Measurements from ENCODE around the gene AGAP3. TPM values are rescaled to one million over a fixed set of nuclear protein-coding genes. Genes with fewer than 3 reads are reported as not detected.
A peak's percentile ranks its signal among the peaks of the same experiment; 100 is the strongest.

The AGAP3 gene
- total RNA-seq, 1 experiment from 2014 or later, result 32.6 TPM

GRCh38 chr7:151081170-151082101, 4.8 kb upstream of the AGAP3 start:
- peak; percentile 62 for DNase-seq (ENCODE audit: low read depth)
- in situ Hi-C loops (cut with HindIII; ENCODE audit: low pct_unique_long_range_greater_than_20kb, low sequenced_read_pairs), result no loop called here

DNA sequence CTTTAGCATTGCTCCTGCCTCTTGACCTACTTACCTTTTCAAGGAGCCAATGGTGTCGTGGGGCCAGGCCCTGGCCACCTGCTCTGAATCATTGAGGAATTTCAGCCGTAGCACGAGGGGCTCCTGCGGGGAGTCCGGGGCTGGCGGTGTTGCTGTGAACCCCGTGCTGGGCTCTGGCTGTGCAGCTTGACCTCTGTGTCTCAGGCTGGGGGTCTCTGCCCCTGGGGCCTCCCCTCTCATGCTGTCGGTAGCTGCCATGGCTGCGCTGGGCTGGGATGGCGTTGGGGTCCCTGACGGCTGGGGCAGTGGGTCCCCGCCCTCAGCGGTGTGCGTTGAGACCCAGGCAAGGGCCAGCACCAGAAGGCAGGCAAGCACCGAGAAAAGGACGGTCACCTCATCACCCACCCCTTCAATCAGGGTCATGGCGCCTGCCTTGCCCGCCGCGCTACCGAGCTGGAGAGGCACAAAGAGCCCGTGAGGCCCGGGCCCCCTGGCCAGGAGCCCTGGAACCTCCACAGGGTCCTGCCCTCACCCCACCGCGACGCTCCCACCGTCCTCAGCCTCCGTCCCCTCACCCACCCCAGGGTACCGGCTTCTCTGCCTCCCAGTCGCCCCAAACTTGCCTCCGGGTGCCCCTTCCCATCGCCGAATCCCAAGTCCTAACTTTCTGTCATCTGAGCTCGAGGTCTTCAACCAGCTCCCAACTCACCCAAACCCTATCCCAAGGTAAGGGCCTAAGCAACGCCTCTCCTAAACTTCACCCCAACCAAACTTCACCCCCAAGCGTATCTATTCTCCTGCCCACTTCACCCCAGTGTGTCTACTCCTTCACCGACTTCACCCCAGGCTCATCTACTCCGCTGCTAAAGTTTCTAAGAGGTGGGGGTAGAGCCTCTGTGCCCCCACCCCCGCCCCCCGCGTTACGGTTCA, 3.9 kb upstream of the AGAP3 start:
- in situ Hi-C loops (cut with HindIII; ENCODE audit: low pct_unique_long_range_greater_than_20kb, low sequenced_read_pairs), result no loop called here
- no peak for DNase-seq (ENCODE audit: low read depth)

DNA sequence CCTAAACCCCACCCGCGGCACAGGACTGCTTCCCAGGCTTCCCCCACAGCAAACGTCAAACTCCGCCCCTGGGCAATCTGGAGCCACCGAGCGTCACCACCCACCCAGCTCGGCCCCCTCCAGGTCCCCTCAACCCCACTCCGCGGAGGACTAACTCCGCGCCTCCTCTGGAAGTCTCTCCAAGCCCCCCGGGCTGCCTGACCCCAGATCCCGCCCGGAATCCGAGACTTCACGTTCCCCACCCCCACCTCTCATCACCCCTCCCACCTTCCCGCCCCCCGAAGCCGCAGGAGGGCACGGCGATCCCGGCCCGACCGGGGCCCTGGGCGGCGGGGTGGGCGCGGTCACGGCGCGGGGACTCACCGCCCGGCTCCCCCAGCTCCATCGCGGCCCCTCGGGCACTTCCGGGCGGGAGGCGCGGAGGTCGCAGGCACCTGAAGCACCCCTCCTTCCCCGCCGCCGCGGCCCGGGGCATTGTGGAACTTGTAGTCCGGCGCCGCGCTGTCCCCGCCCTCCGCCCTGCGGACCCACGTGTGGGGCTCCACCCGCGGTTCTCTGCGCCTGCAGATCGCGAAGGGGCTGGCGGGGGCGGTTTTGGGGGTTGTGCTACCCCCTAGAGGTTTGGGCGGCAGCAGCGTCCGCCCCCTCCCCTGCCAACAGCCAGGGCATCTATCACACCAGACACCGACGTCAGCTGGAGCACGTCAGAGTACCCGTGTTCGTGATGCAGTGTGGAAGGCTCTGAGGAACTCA, 3.0 kb upstream of the AGAP3 start, which contains the start of gene TMUB1:
TMUB1 (minus strand) TSS at position 423 of the 753 bp plus-strand sequence. CDS start 930 bp downstream, outside the sequence.
- in situ Hi-C loops (cut with HindIII; ENCODE audit: low pct_unique_long_range_greater_than_20kb, low sequenced_read_pairs), result no loop called here

DNA sequence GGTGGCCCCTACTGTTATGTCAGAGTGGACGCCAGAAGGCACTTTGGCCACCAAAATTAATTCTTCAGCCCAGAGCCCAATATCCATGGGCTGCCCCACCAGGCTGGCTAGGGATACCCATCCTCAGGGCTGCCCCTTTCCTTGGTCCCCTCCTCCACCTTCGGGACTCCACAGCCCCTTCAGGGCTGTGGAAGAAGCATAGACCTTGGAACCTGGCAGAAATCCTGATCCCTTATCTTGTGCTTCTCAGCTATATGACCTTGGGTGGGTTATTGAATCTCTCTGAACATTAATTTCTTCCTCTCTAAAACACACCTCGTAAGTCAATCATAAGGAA, 2.5 kb upstream of the AGAP3 start:
- DNase-seq (ENCODE audit: low read depth), result no peak
- in situ Hi-C loops (cut with HindIII; ENCODE audit: low pct_unique_long_range_greater_than_20kb, low sequenced_read_pairs), result no loop called here

More for the DNA sequence above, 3.0 kb upstream of the AGAP3 start, which contains the start of gene TMUB1:
- DNase-seq (ENCODE audit: low read depth), result peak; percentile 63

GRCh38 chr7:151085329-151085690, 965 bp upstream of the AGAP3 start:
- no peak for DNase-seq (ENCODE audit: low read depth)
- in situ Hi-C loops (cut with HindIII; ENCODE audit: low pct_unique_long_range_greater_than_20kb, low sequenced_read_pairs), result no loop called here

DNA sequence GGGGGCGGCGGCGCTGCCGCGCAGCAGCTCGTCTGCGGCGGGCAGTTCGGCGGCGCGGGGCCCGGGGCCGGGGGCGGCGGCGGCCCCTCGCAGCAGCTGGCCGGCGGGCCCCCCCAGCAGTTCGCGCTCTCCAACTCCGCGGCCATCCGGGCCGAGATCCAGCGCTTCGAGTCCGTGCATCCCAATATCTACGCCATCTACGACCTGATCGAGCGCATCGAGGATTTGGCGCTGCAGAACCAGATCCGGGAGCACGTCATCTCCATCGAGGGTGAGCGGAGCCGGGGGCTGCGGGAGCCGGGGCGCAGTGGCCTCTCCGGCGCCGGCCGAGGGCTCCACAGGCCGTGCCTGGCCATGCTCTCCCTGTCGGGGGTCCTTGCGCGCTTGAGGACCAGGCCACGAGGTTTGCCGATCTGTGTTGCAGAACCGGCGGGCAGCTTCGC, 548 bp downstream of the AGAP3 start:
- in situ Hi-C loops (cut with HindIII; ENCODE audit: low pct_unique_long_range_greater_than_20kb, low sequenced_read_pairs), result no loop called here
- DNase-seq (ENCODE audit: low read depth), result no peak

- peak; percentile 48 for DNase-seq (ENCODE audit: low read depth)
- in situ Hi-C loops (cut with HindIII; ENCODE audit: low pct_unique_long_range_greater_than_20kb, low sequenced_read_pairs), result no loop called here
These were observed 1.2 kb downstream of the AGAP3 start for GRCh38 chr7:151087245-151088018.

DNA sequence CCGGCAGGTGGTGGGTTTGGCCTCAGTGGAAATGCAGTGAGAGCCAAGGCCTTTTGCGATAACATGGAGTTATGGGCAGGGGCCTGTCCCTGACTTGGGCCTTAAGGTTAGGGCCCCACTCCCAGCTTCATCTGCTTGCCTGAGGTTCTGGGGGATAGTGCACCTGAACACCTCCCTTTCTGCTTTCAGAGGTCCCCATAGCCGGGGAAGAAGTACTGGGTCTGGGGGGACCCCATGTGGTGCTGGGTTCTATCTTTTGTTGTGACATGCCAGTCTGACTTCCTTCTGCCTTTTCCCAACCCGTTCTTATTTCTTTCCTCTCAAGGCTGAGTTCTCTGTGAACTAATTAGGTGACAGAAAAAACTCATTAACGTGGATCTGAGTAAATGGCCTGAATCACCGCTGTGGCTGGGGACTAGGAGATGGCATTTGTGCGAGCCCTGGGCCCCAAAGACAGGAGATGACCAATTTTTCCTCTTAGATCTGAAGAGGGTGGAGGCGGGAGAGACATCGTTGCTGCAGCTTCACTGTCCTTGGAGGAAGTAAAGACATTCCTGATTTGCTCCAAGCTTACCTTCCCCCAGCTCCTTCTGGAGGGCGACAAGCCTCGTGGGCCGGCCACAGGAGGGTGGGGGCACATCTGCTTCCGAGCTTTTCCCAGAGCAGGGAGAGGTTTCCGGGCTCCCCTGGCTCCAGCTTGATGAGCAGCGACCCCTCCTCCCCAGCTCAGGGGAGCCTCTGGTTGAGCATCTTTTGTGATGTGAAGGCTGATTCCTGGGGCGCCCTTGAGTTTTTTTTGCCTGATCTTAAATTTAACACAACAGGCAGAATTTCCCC, 2.0 kb downstream of the AGAP3 start:
- in situ Hi-C loops (cut with HindIII; ENCODE audit: low pct_unique_long_range_greater_than_20kb, low sequenced_read_pairs), result no loop called here
- no peak for DNase-seq (ENCODE audit: low read depth)

- in situ Hi-C loops (cut with HindIII; ENCODE audit: low pct_unique_long_range_greater_than_20kb, low sequenced_read_pairs), result no loop called here
- DNase-seq (ENCODE audit: low read depth), result no peak
These were observed 2.8 kb downstream of the AGAP3 start for GRCh38 chr7:151088856-151089699.

DNA sequence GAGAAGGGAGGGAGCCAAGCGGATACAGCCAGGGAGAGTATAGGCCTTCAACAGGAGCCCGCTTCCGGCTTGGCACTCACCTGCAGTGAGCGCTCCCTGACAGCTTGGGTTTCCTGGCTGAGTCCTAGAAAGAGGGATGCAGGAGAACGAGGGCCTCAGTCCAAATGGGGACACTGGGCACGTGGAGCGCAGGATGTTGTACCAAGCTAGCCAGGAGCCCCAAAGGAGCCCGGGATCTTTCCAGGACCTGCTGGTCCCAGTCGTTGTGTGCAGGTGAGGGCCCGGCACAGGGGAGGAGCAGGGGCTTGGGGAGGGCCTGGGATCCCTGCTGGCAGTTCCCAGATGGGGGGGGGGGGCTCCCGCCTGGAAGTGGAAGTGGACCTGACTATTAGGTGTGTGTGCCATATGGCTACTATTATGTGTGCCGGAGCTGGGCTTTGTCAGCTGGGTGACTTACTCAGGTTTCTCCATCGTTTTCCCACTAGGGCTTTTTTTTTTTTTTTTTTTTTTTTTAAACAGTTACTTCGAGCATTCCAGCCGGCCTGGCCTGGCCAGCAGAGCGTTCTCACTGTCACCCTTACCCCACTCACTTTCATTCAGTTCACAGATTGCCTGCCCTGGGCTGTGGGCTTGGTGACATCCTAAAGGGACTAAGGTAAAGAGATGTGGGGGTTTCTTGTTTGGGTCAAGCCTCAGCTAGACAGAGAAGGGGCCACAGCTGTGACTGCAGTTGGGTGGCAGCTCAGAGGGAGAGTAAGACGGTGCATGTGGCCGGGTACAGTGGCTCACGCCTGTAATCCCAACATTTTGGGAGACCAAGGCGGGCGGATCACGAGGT, 3.8 kb downstream of the AGAP3 start:
- in situ Hi-C loops (cut with HindIII; ENCODE audit: low pct_unique_long_range_greater_than_20kb, low sequenced_read_pairs), result no loop called here
- no peak for DNase-seq (ENCODE audit: low read depth)

- DNase-seq (ENCODE audit: low read depth), result no peak
These were observed 4.7 kb downstream of the AGAP3 start for GRCh38 chr7:151091003-151091402.

DNA sequence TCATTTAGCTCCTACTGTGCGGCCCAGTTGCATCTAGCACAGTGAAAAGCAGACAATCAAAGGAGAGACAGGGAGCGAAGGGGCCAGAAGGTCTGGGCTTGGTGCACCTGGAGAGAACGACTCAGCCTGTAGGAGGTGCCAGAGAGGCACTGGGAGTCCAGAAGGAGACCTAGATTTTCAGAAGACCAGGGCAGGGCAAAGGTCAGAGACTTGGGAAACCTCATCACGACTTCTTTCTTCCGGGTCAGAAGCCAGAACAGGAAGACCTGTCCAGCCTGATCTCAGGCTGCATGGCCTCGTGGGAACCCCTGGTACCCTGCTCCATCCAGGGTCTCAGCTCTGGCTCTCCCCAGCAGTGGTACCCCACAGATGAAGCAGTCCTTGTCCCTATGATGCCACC, 5.2 kb downstream of the AGAP3 start:
- in situ Hi-C loops (cut with HindIII; ENCODE audit: low pct_unique_long_range_greater_than_20kb, low sequenced_read_pairs), result no loop called here
- DNase-seq (ENCODE audit: low read depth), result no peak

More at GRCh38 chr7:151091003-151091402, 4.7 kb downstream of the AGAP3 start:
- in situ Hi-C loops (cut with HindIII; ENCODE audit: low pct_unique_long_range_greater_than_20kb, low sequenced_read_pairs), result no loop called here

GRCh38 chr7:151091988-151092387, 5.7 kb downstream of the AGAP3 start:
- DNase-seq (ENCODE audit: low read depth), result no peak
- in situ Hi-C loops (cut with HindIII; ENCODE audit: low pct_unique_long_range_greater_than_20kb, low sequenced_read_pairs), result no loop called here

DNA sequence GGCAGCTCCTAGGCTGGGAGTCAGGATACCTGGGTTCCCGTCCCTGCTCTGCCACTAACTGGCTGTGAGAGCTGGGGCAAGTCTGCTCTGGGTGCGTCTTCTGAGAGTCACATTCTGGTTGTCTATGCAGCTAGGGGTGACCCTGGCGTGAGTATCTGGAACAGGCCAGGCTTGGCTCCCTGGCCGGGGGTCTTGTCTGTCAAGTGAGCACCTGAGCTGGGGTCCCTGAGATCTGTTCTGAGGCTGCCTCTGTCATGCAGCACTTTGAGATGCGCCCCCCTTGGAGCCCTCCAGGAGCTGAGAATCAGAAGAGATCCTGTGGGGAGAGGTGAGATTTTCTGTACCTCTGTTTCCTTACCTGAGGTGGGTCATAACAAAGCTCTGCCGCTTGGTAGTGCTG, 7.5 kb downstream of the AGAP3 start:
- no peak for DNase-seq (ENCODE audit: low read depth)
- in situ Hi-C loops (cut with HindIII; ENCODE audit: low pct_unique_long_range_greater_than_20kb, low sequenced_read_pairs), result no loop called here

DNA sequence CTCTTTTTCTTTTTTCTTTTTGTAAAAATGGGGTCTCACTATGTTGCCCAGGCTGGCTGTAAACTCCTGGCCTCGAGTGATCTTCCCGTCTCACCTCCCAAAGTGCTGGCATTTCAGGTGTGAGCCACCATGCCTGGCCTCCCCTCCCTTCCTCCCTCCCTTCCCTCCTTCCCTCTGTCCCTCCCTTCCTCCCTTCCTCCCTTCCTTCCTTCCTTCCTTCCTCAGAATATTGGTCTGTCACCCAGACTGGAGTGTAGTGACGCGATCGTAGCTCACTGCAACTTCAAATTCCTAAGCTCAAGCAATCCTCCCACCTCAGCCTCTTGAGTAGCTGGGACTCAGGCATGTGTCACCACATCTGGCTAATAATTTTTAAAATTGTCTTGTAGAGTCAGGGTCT, 8.4 kb downstream of the AGAP3 start:
- DNase-seq (ENCODE audit: low read depth), result no peak
- in situ Hi-C loops (cut with HindIII; ENCODE audit: low pct_unique_long_range_greater_than_20kb, low sequenced_read_pairs), result no loop called here

All from Caki2 (cell line).